H9 (cell line): ENCODE data around the gene LCMT2. TPM values are rescaled to one million over a fixed set of nuclear protein-coding genes. Genes with fewer than 3 reads are reported as not detected.

Source experiments
- DNase-seq: peaks from one replicate; pipeline ENCODE4 v3.0.0-alpha.2; 2017
- H2AFZ ChIP-seq: one replicate; pipeline ENCODE4 v1.6.1; 2013; ENCODE audit warnings: mild to moderate bottlenecking, low read length, control low read depth, moderate library complexity
- H2AK5ac ChIP-seq: 2 replicates; pipeline ENCODE4 v1.6.1; 2013; ENCODE audit warnings: low read length, control low read depth, mixed read lengths; ENCODE audit not compliant: insufficient read length
- H2BK120ac ChIP-seq: one replicate; pipeline ENCODE4 v1.6.1; 2013; ENCODE audit warnings: low read depth, mild to moderate bottlenecking, low read length, control low read depth, inconsistent platforms; ENCODE audit not compliant: poor library complexity, severe bottlenecking
- H2BK12ac ChIP-seq: 2 replicates; pipeline ENCODE4 v1.6.1; 2013; ENCODE audit warnings: low read length, control low read depth, mixed read lengths, low read depth; ENCODE audit not compliant: insufficient read length
- H2BK15ac ChIP-seq: 2 replicates; pipeline ENCODE4 v1.6.1; 2013; ENCODE audit warnings: low read depth, low read length, control low read depth
- H2BK20ac ChIP-seq: one replicate; pipeline ENCODE4 v1.6.1; 2013; ENCODE audit warnings: low read depth, mild to moderate bottlenecking, low read length, control low read depth, inconsistent platforms; ENCODE audit not compliant: poor library complexity, severe bottlenecking
- H2BK5ac ChIP-seq: 2 replicates; pipeline ENCODE4 v1.6.1; 2013; ENCODE audit warnings: low read length, control low read depth, mixed read lengths; ENCODE audit not compliant: insufficient read length
- H3K14ac ChIP-seq: 2 replicates; pipeline ENCODE4 v1.6.1; 2013; ENCODE audit warnings: low read length, control low read depth; ENCODE audit not compliant: insufficient read depth
- H3K18ac ChIP-seq: 2 replicates; pipeline ENCODE4 v1.6.1; 2013; ENCODE audit warnings: low read depth, mild to moderate bottlenecking, mixed read lengths, low read length, control low read depth; ENCODE audit not compliant: insufficient read length
- H3K23ac ChIP-seq: 2 replicates; pipeline ENCODE4 v1.6.1; 2013; ENCODE audit warnings: low read length, control low read depth, mixed read lengths, low read depth; ENCODE audit not compliant: insufficient read length
- H3K23me2 ChIP-seq: 2 replicates; pipeline ENCODE4 v1.6.1; 2013; ENCODE audit warnings: low read depth, mild to moderate bottlenecking, mixed read lengths, low read length, control low read depth; ENCODE audit not compliant: insufficient read length, poor library complexity, severe bottlenecking
- H3K27ac ChIP-seq: 2 replicates; pipeline ENCODE4 v1.5.1; 2013; ENCODE audit warnings: low read length, control low read depth, mixed read lengths, low read depth; ENCODE audit not compliant: insufficient read length
- H3K27me3 ChIP-seq: 2 replicates; pipeline ENCODE4 v1.6.1; 2013; ENCODE audit warnings: low read length, control low read depth, inconsistent platforms; ENCODE audit not compliant: insufficient read depth
- H3K4ac ChIP-seq: 2 replicates; pipeline ENCODE4 v1.6.1; 2013; ENCODE audit warnings: low read depth, mild to moderate bottlenecking, control low read depth, inconsistent platforms, low read length, moderate library complexity
- H3K4me1 ChIP-seq: 2 replicates; pipeline ENCODE4 v1.6.1; 2013; ENCODE audit warnings: low read length, control low read depth, inconsistent platforms; ENCODE audit not compliant: insufficient read depth
- H3K4me2 ChIP-seq: 2 replicates; pipeline ENCODE4 v1.6.1; 2013; ENCODE audit warnings: low read length, control low read depth, mixed read lengths; ENCODE audit not compliant: insufficient read length, insufficient read depth
- H3K56ac ChIP-seq: 2 replicates; pipeline ENCODE4 v1.6.1; 2013; ENCODE audit warnings: low read depth, mild to moderate bottlenecking, mixed read lengths, low read length, control low read depth; ENCODE audit not compliant: insufficient read length
- H3K79me1 ChIP-seq: 2 replicates; pipeline ENCODE4 v1.6.1; 2013; ENCODE audit warnings: low read depth, mild to moderate bottlenecking, moderate library complexity, low read length, control low read depth, inconsistent platforms; ENCODE audit not compliant: insufficient read depth, poor library complexity, severe bottlenecking
- H3K79me2 ChIP-seq: 2 replicates; pipeline ENCODE4 v1.6.1; 2013; ENCODE audit warnings: low read length, control low read depth, inconsistent platforms; ENCODE audit not compliant: insufficient read depth
- H3K9ac ChIP-seq: 2 replicates; pipeline ENCODE4 v1.6.1; 2013; ENCODE audit warnings: low read length, control low read depth, mixed read lengths; ENCODE audit not compliant: insufficient read length; ENCODE audit errors: extremely low read depth
- H3K9me3 ChIP-seq: one replicate; pipeline ENCODE4 v1.6.1; 2013; ENCODE audit warnings: low read depth, low read length, inconsistent platforms; ENCODE audit not compliant: control insufficient read depth
- H3T11ph ChIP-seq: one replicate; pipeline ENCODE4 v1.6.1; 2013; ENCODE audit warnings: mild to moderate bottlenecking, low read length, control low read depth, inconsistent platforms
- H4K20me1 ChIP-seq: one replicate; pipeline ENCODE4 v1.6.1; 2013; ENCODE audit not compliant: control insufficient read depth, insufficient read length, insufficient read depth
- H4K5ac ChIP-seq: 2 replicates; pipeline ENCODE4 v1.6.1; 2013; ENCODE audit warnings: low read depth, mild to moderate bottlenecking, mixed read lengths, low read length, control low read depth; ENCODE audit not compliant: insufficient read length
- H4K8ac ChIP-seq: replicated peaks from 2 replicates; pipeline ENCODE4 v1.6.1; 2013; ENCODE audit warnings: low read length, control low read depth, mixed read lengths, low read depth; ENCODE audit not compliant: insufficient read length
- H4K91ac ChIP-seq: 2 replicates; pipeline ENCODE4 v1.6.1; 2013; ENCODE audit warnings: low read depth, mild to moderate bottlenecking, moderate library complexity, mixed read lengths, low read length, control low read depth; ENCODE audit not compliant: insufficient read length
- H3K27ac Mint-ChIP-seq, 3 experiments: 2 replicates in 2 of 3; 3 replicates in 1 of 3; pipeline ENCODE4 v1.8.0; 2020 to 2021; ENCODE audit warnings: mixed read lengths in 3 of 3, mild to moderate bottlenecking in 1 of 3, moderate library complexity in 1 of 3
- H3K27me3 Mint-ChIP-seq: 2 replicates; pipeline ENCODE4 v1.8.0; 2021; ENCODE audit warnings: low read depth, mild to moderate bottlenecking, moderate library complexity, mixed read lengths
- H3K36me3 Mint-ChIP-seq, 3 experiments: 2 replicates in 2 of 3; 3 replicates in 1 of 3; pipeline ENCODE4 v1.8.0; 2020 to 2021; ENCODE audit warnings: low read depth in 3 of 3, mixed read lengths in 3 of 3; ENCODE audit not compliant: insufficient read depth in 1 of 3
- H3K4me1 Mint-ChIP-seq, 2 experiments: 2 replicates each; pipeline ENCODE4 v1.8.0; 2020; ENCODE audit warnings: mixed read lengths in 2 of 2
- H3K4me3 Mint-ChIP-seq, 2 experiments: 2 replicates in 1 of 2; 3 replicates in 1 of 2; pipeline ENCODE4 v1.8.0; 2020 to 2021; ENCODE audit warnings: mild to moderate bottlenecking in 2 of 2, mixed read lengths in 2 of 2, moderate library complexity in 1 of 2
- H3K9me3 Mint-ChIP-seq, 2 experiments: 2 replicates in 1 of 2; 3 replicates in 1 of 2; pipeline ENCODE4 v1.8.0; 2020; ENCODE audit warnings: mild to moderate bottlenecking in 2 of 2, mixed read lengths in 2 of 2, moderate library complexity in 1 of 2
- CTCF ChIP-seq: fragments of 200-600 bp; sonication (generic); conservative IDR thresholded peaks from 3 replicates; pipeline ENCODE4 v1.8.0; 2021; ENCODE audit warnings: antibody characterized with exemption, mild to moderate bottlenecking
- WGBS: extraction: QIAGEN DNeasy Blood & Tissue Kit; methylation state at CpG from one replicate; pipeline ENCODE4 v1.1.7; 2013; ENCODE audit warnings: missing lambda C conversion rate, low lambda C conversion rate, mixed read lengths; ENCODE audit not compliant: insufficient read length; ENCODE audit errors: extremely low coverage; 5-methylcytosine and 5-hydroxymethylcytosine counted together
- total RNA-seq: library from RNA; stranded (reverse); gene quantifications from 2 replicates; pipeline ENCODE4 v1.2.1, GENCODE V29; 2021

The LCMT2 gene
- total RNA-seq, 1 experiment from 2014 or later: 16.5 TPM

GRCh38 chr15:43317566-43318184 lies 12.7 kb downstream of the LCMT2 start:
- no peaks in the 10 kb centered on the region for H3K27me3 ChIP-seq
- TF ChIP-seq CTCF: no peak
- H3K4ac ChIP-seq: no peak overlapping the region
- no peak overlapping the region; the same call in 1 of the 2 replicates for H3K14ac ChIP-seq
- no CpG with 5 or more reads among the region's 8 CpGs for WGBS
- H3K23me2 ChIP-seq: no peaks in the 10 kb centered on the region
- Mint-ChIP-seq H3K4me3 (no peak overlapping the region), H3K27ac (no peak overlapping the region), H3K36me3 (no peaks in the 10 kb centered on the region), H3K9me3 (no peaks in the 10 kb centered on the region), H3K4me1 (peaks cover 3 to 5% of the 10 kb centered on the region in 2 experiments; a peak in 2 of 4 replicates), H3K27me3 (peaks cover 28% of the 10 kb centered on the region)
- H2BK120ac ChIP-seq: no peak overlapping the region
- no peak overlapping the region for H2BK12ac ChIP-seq
- no peak overlapping the region for H4K5ac ChIP-seq
- H3K79me1 ChIP-seq: no peaks in the 10 kb centered on the region
- H3K27ac ChIP-seq: no peak overlapping the region
- no peak overlapping the region for H3K56ac ChIP-seq
- H4K91ac ChIP-seq: no peak overlapping the region
- H2BK15ac ChIP-seq: no peak overlapping the region
- H3T11ph ChIP-seq: no peak overlapping the region
- no peak overlapping the region for H2AFZ ChIP-seq
- no peak for DNase-seq
- no peak overlapping the region for H3K4me2 ChIP-seq
- H4K20me1 ChIP-seq: no peaks in the 10 kb centered on the region
- no peak overlapping the region for H2BK20ac ChIP-seq
- no peak overlapping the region for H2BK5ac ChIP-seq
- no peak overlapping the region for H2AK5ac ChIP-seq
- H3K4me1 ChIP-seq: no peaks in the 10 kb centered on the region
- no peak overlapping the region for H4K8ac ChIP-seq
- no peak overlapping the region for H3K9ac ChIP-seq
- H3K23ac ChIP-seq: no peak overlapping the region
- no peaks in the 10 kb centered on the region for H3K79me2 ChIP-seq
- H3K9me3 ChIP-seq: no peaks in the 10 kb centered on the region
- H3K18ac ChIP-seq: no peak overlapping the region
